ENCODE measurements around the gene SLC30A2. TPM values are rescaled to one million over a fixed set of nuclear protein-coding genes. Genes with fewer than 3 reads are reported as not detected.
"Not testable (repeated sequence)": the region's sequence is repeated elsewhere in the genome, so short reads cannot be mapped to it uniquely, and the experiment has no call there.

SLC30A2 gene
- 13.6 and 15.5 TPM in 2 replicates for polyA plus RNA-seq (2013)

DNA sequence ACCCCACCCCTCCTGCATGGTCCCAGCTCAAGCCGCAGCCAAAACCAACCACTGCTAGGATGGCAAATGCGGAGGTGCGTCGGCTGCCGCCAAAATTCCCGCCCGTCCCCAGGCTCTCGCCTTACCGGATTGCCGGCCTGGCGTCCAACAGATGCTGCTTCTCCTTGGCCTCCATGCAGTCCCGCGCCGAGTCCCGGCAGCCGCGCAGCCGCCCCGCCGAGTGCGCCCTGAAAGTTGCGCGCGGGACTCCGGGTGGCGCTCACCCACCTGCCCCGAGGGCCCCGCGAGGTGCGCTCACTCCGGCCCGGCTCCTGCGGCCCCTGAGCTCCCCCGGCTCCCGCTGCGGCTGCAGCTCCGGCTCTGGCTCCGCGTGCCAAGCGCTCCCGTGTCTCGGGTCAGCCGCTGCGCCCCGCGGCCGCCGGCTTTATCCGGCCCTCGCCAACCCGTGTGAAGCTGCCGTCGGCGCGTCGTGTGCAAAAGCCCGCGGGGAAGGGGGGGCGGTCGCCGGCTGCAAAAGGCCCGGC, at the start of gene SLC30A2:
Gene SLC30A2 (minus strand): TSS at position 397 of the 524 bp plus-strand sequence. CDS start 222 bp downstream, at position 175.
- H3K79me2 ChIP-seq (ENCODE audit: control insufficient read depth, insufficient read depth, low read length, poor library complexity) = no peaks in the 10 kb centered on the region
- peak within 1 kb of the TSS; percentile 25 for H3K4me3 ChIP-seq (ENCODE audit: low read depth, low read length)
- H2AFZ ChIP-seq (ENCODE audit: insufficient read depth, low read length, poor library complexity) = peak within 1 kb of the TSS; percentile 46
- H2BK12ac ChIP-seq (ENCODE audit: low read length) = peak within 1 kb of the TSS; percentile 47
- peak within 1 kb of the TSS; percentile 59 for H2BK120ac ChIP-seq (ENCODE audit: insufficient read depth, low read length, poor library complexity)
- peak within 1 kb of the TSS; percentile 37 for H3K14ac ChIP-seq (ENCODE audit: low read length)
- peak within 1 kb of the TSS; percentile 32 for H4K8ac ChIP-seq (ENCODE audit: low read depth, low read length)
- no peaks in the 10 kb centered on the region for H3K9me3 ChIP-seq (ENCODE audit: insufficient read depth, low read depth, low read length)
- H3K4ac ChIP-seq (ENCODE audit: low read depth, low read length) = no peak within 1 kb of the TSS
- peak within 1 kb of the TSS; percentile 43 for H3K18ac ChIP-seq (ENCODE audit: low read length)
- peak within 1 kb of the TSS; percentile 62 for H3K4me2 ChIP-seq (ENCODE audit: low read length)
- peaks cover 17% of the 10 kb centered on the region for H3K27me3 ChIP-seq (ENCODE audit: insufficient read depth, low read length)
- DNase-seq = peak in 1 of 2 donors; percentile 48
- H2BK5ac ChIP-seq (ENCODE audit: low read depth, low read length, poor library complexity) = no peak within 1 kb of the TSS
- H3K9ac ChIP-seq (ENCODE audit: low read length) = no peak within 1 kb of the TSS
- H3K27ac ChIP-seq (ENCODE audit: low read depth, low read length) = no peak within 1 kb of the TSS
- H2AK5ac ChIP-seq (ENCODE audit: low read length) = peak within 1 kb of the TSS; percentile 48
- WGBS (ENCODE audit: extremely low coverage, insufficient coverage, insufficient read length) = no CpG with 5 or more reads among the region's 62 CpGs
- H4K12ac ChIP-seq (ENCODE audit: low read depth, low read length) = peak within 1 kb of the TSS; percentile 22
- H4K91ac ChIP-seq (ENCODE audit: low read depth, low read length) = peak within 1 kb of the TSS; percentile 26
- peaks cover 24 to 27% of the 10 kb centered on the region in 2 experiments for H3K4me1 ChIP-seq (ENCODE audit: control insufficient read depth in 1 of 2, insufficient read depth in 2 of 2, low read length in 2 of 2)
- H3K79me1 ChIP-seq (ENCODE audit: low read length) = peaks cover 18% of the 10 kb centered on the region
- H3K23ac ChIP-seq (ENCODE audit: low read length) = no peak within 1 kb of the TSS
- H3K36me3 ChIP-seq (ENCODE audit: control insufficient read depth in 1 of 2, insufficient read depth in 2 of 2, low read length in 2 of 2) = no peaks in the 10 kb centered on the region

DNA sequence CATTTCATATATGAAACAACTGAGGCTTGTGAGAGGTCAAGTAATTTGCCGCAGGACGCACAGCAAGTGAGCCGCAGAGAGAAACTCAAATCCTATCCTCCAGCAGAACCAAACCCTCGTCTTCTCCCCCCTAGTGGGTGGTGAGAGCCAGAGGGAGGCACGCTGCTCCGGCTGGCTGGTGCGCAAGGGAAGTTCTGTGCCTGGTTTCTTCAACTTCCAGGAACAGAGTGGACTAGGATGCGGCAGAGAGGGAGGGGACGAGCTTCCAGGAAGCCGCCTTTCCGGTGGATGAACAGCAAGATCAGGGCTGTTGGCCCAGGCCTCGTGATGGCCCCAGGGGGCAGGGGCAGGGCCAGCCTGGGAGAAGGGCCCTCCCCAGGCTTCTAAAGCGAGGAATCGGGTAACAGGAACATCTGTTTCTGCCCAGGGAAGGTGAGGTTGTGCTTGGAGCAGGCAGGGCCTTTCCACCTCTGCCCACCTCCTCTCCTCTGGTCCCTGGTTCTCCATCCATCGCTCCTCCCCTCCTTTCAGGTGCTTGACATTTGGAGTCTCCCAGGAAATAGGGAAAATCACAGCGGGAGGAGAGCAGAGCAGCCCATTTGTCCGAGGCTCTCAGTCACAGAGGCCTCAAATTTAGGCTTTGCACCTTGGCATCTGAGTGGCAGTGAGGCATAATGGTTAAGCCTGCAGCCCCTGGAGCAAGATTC, 48.9 kb upstream of the SLC30A2 start:
- peak overlapping the region; percentile 43 for H4K8ac ChIP-seq (ENCODE audit: low read depth, low read length)
- no peak overlapping the region for H2BK5ac ChIP-seq (ENCODE audit: low read depth, low read length, poor library complexity)
- no peak overlapping the region for H3K4me3 ChIP-seq (ENCODE audit: low read depth, low read length)
- no peak overlapping the region for H4K12ac ChIP-seq (ENCODE audit: low read depth, low read length)
- no peak overlapping the region for H3K23ac ChIP-seq (ENCODE audit: low read length)
- H3K79me1 ChIP-seq (ENCODE audit: low read length) = peaks cover 2% of the 10 kb centered on the region
- no peak overlapping the region for H4K91ac ChIP-seq (ENCODE audit: low read depth, low read length)
- peaks cover 14 to 17% of the 10 kb centered on the region in 2 experiments for H3K4me1 ChIP-seq (ENCODE audit: control insufficient read depth in 1 of 2, insufficient read depth in 2 of 2, low read length in 2 of 2)
- no CpG with 5 or more reads among the region's 17 CpGs for WGBS (ENCODE audit: extremely low coverage, insufficient coverage, insufficient read length)
- H3K36me3 ChIP-seq (ENCODE audit: control insufficient read depth in 1 of 2, insufficient read depth in 2 of 2, low read length in 2 of 2) = no peaks in the 10 kb centered on the region
- peak; percentile 95 to 96 for DNase-seq
- no peak overlapping the region for H2AFZ ChIP-seq (ENCODE audit: insufficient read depth, low read length, poor library complexity)
- H3K18ac ChIP-seq (ENCODE audit: low read length) = no peak overlapping the region
- H2BK12ac ChIP-seq (ENCODE audit: low read length) = peak overlapping the region; percentile 2
- H3K27ac ChIP-seq (ENCODE audit: low read depth, low read length) = no peak overlapping the region
- H2BK120ac ChIP-seq (ENCODE audit: insufficient read depth, low read length, poor library complexity) = no peak overlapping the region
- H2AK5ac ChIP-seq (ENCODE audit: low read length) = no peak overlapping the region
- no peak overlapping the region for H3K9ac ChIP-seq (ENCODE audit: low read length)
- H3K9me3 ChIP-seq (ENCODE audit: insufficient read depth, low read depth, low read length) = no peaks in the 10 kb centered on the region
- peak overlapping the region; percentile 35 for H3K4me2 ChIP-seq (ENCODE audit: low read length)
- no peak overlapping the region for H3K14ac ChIP-seq (ENCODE audit: low read length)
- H3K79me2 ChIP-seq (ENCODE audit: control insufficient read depth, insufficient read depth, low read length, poor library complexity) = no peaks in the 10 kb centered on the region
- no peaks in the 10 kb centered on the region for H3K27me3 ChIP-seq (ENCODE audit: insufficient read depth, low read length)
- no peak overlapping the region for H3K4ac ChIP-seq (ENCODE audit: low read depth, low read length)

DNA sequence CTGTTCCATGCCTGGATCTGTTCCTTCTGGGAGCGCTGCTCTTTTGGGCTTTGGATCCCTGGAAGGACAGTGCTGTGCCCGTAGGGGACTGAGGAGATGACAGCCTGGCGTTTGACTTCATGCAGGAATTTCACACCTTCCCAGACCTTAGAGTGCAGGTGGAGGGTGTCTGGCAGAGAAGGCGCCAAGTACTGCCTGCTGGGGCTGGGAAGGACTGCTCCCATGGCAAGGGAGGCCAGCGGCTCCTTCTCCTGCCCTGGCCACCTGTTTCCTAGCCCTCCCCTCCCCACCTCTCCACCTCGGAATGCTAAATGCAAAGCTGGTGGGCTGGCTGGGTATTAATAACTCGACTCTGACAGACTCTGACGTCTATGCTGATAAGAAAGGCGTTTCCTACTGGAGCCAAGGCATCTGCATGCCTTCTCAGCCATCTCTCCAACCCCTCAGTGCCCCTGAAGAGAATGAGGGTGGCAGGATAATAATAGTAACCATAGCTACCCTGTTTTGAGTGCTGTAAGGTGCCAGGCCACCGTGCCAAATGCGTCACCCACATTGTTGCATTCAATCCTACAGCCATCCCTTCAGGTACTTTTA, 48.3 kb upstream of the SLC30A2 start:
- Histone ChIP-seq H2AK5ac (ENCODE audit: low read length) (no peak overlapping the region), H3K27me3 (ENCODE audit: insufficient read depth, low read length) (no peaks in the 10 kb centered on the region), H3K79me2 (ENCODE audit: control insufficient read depth, insufficient read depth, low read length, poor library complexity) (no peaks in the 10 kb centered on the region), H4K91ac (ENCODE audit: low read depth, low read length) (no peak overlapping the region), H2BK5ac (ENCODE audit: low read depth, low read length, poor library complexity) (no peak overlapping the region), H3K14ac (ENCODE audit: low read length) (peak overlapping the region; percentile 65), H3K79me1 (ENCODE audit: low read length) (peaks cover 2% of the 10 kb centered on the region), H2AFZ (ENCODE audit: insufficient read depth, low read length, poor library complexity) (peak overlapping the region; percentile 63), H3K36me3 (ENCODE audit: control insufficient read depth in 1 of 2, insufficient read depth in 2 of 2, low read length in 2 of 2) (no peaks in the 10 kb centered on the region), H3K23ac (ENCODE audit: low read length) (no peak overlapping the region), H3K9ac (ENCODE audit: low read length) (no peak overlapping the region), H2BK120ac (ENCODE audit: insufficient read depth, low read length, poor library complexity) (no peak overlapping the region), H4K12ac (ENCODE audit: low read depth, low read length) (no peak overlapping the region), H2BK12ac (ENCODE audit: low read length) (peak overlapping the region; percentile 52), H3K4me1 (ENCODE audit: control insufficient read depth in 1 of 2, insufficient read depth in 2 of 2, low read length in 2 of 2) (peaks cover 14 to 17% of the 10 kb centered on the region in 2 experiments), H3K18ac (ENCODE audit: low read length) (no peak overlapping the region), H3K9me3 (ENCODE audit: insufficient read depth, low read depth, low read length) (no peaks in the 10 kb centered on the region), H4K8ac (ENCODE audit: low read depth, low read length) (peak overlapping the region; percentile 43), H3K4me3 (ENCODE audit: low read depth, low read length) (no peak overlapping the region), H3K4me2 (ENCODE audit: low read length) (peak overlapping the region; percentile 35), H3K4ac (ENCODE audit: low read depth, low read length) (no peak overlapping the region), H3K27ac (ENCODE audit: low read depth, low read length) (no peak overlapping the region)
- DNase-seq = peak; percentile 73 to 76
- no CpG with 5 or more reads among the region's 11 CpGs for WGBS (ENCODE audit: extremely low coverage, insufficient coverage, insufficient read length)

DNA sequence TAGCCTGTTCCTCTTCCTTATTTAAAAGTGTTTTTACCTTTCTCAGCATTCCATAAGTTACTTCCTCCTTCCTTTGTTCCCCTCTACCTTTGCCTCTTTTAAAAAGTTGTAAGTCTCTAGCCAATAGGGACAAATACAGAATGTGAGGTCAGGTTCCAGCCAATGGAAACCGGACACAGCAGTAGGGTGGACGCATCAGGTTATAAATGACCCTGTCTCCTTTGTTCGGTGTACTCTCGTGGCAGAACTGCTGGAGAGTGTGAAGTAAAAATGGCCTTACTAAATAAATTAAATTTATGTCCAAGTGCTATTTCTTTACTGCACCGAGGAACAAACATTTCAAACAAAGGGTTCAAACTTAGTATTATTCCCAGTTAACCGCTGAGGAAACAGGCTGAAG, 47.7 kb upstream of the SLC30A2 start:
- not testable (repeated sequence) for H3K4me3 ChIP-seq (ENCODE audit: low read depth, low read length); H2AK5ac ChIP-seq (ENCODE audit: low read length); H3K4ac ChIP-seq (ENCODE audit: low read depth, low read length); H3K4me2 ChIP-seq (ENCODE audit: low read length); H3K79me1 ChIP-seq (ENCODE audit: low read length); H3K14ac ChIP-seq (ENCODE audit: low read length); H3K36me3 ChIP-seq (ENCODE audit: control insufficient read depth in 1 of 2, insufficient read depth in 2 of 2, low read length in 2 of 2); H4K8ac ChIP-seq (ENCODE audit: low read depth, low read length); H2AFZ ChIP-seq (ENCODE audit: insufficient read depth, low read length, poor library complexity); H3K9me3 ChIP-seq (ENCODE audit: insufficient read depth, low read depth, low read length); H4K91ac ChIP-seq (ENCODE audit: low read depth, low read length); H2BK120ac ChIP-seq (ENCODE audit: insufficient read depth, low read length, poor library complexity); H4K12ac ChIP-seq (ENCODE audit: low read depth, low read length); H3K79me2 ChIP-seq (ENCODE audit: control insufficient read depth, insufficient read depth, low read length, poor library complexity); H3K27me3 ChIP-seq (ENCODE audit: insufficient read depth, low read length); H3K18ac ChIP-seq (ENCODE audit: low read length); H3K9ac ChIP-seq (ENCODE audit: low read length); H3K27ac ChIP-seq (ENCODE audit: low read depth, low read length); H2BK12ac ChIP-seq (ENCODE audit: low read length); H2BK5ac ChIP-seq (ENCODE audit: low read depth, low read length, poor library complexity); H3K23ac ChIP-seq (ENCODE audit: low read length)
- peak in 1 of 2 donors; percentile 47 for DNase-seq
- H3K4me1 ChIP-seq (ENCODE audit: control insufficient read depth in 1 of 2, insufficient read depth in 2 of 2, low read length in 2 of 2) = peaks cover 14 to 17% of the 10 kb centered on the region in 2 experiments
- no CpG with 5 or more reads among the region's 6 CpGs for WGBS (ENCODE audit: extremely low coverage, insufficient coverage, insufficient read length)
